ENCODE measurements around the gene DHRS11. TPM values are rescaled to one million over a fixed set of nuclear protein-coding genes. Genes with fewer than 3 reads are reported as not detected.

Gene DHRS11
- total RNA-seq, 4 donors from 2014 or later = 1.8 to 22.8 (median 6.2) TPM

DNA sequence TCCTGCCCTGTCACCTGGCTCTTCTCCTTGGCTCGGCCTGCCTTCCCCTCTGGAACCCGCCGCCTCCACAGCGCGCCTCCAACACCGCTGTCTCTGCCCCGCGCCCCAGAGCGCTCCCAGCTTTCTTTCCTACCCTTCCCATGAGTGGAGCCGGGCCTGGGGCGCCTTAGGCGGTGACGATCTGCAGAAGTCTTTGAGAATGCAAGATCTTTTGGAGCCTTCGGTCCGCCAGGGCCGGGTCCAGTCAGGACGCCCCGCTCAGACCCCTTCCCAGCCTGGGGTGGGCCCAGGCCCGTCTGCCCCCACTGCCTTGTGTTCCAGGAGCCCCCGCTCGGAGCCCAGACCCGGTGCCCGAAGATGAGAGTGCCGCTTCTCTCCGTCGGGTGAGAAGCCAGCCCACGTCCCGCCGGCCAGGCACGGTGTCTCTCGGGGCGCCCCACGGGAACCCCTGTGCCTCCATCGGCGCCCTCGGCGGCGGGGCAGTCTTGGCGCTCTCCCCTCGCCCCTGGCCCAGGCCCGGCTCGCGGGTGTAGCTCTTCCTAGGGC lies 49.7 kb downstream of the DHRS11 start:
- Histone ChIP-seq H3K4me1 (peaks cover 0 to 10% of the 10 kb centered on the region in 2 donors), H3K9me3 (no peaks in the 10 kb centered on the region), H3K27me3 (peaks cover 0 to 19% of the 10 kb centered on the region in 2 donors), H3K27ac (no peak overlapping the region), H3K36me3 (no peaks in the 10 kb centered on the region), H3K4me3 (no peak overlapping the region)
- intact Hi-C loops (cut with DNase I; ENCODE audit: low total_unique reads) = no loop called here
- DNase-seq = no peak
- TF ChIP-seq, protein P1, sequence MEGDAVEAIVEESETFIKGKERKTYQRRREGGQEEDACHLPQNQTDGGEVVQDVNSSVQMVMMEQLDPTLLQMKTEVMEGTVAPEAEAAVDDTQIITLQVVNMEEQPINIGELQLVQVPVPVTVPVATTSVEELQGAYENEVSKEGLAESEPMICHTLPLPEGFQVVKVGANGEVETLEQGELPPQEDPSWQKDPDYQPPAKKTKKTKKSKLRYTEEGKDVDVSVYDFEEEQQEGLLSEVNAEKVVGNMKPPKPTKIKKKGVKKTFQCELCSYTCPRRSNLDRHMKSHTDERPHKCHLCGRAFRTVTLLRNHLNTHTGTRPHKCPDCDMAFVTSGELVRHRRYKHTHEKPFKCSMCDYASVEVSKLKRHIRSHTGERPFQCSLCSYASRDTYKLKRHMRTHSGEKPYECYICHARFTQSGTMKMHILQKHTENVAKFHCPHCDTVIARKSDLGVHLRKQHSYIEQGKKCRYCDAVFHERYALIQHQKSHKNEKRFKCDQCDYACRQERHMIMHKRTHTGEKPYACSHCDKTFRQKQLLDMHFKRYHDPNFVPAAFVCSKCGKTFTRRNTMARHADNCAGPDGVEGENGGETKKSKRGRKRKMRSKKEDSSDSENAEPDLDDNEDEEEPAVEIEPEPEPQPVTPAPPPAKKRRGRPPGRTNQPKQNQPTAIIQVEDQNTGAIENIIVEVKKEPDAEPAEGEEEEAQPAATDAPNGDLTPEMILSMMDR (IDR thresholded peaks at IDR 0.05) = no peak
- TF ChIP-seq POLR2A (IDR thresholded peaks at IDR 0.05) = no peak

GRCh38 chr17:36641877-36642845 lies 50.5 kb downstream of the DHRS11 start:
- Histone ChIP-seq H3K27me3 (peaks cover 0 to 19% of the 10 kb centered on the region in 2 donors), H3K4me3 (no peak overlapping the region), H3K36me3 (no peaks in the 10 kb centered on the region), H3K9me3 (no peaks in the 10 kb centered on the region), H3K4me1 (peaks cover 0 to 10% of the 10 kb centered on the region in 2 donors), H3K27ac (no peak overlapping the region)
- intact Hi-C loops (cut with DNase I; ENCODE audit: low total_unique reads) = no loop called here
- DNase-seq = no peak
- TF ChIP-seq, protein P1 (IDR thresholded peaks at IDR 0.05) = no peak
- no peak for TF ChIP-seq POLR2A (IDR thresholded peaks at IDR 0.05)

DNA sequence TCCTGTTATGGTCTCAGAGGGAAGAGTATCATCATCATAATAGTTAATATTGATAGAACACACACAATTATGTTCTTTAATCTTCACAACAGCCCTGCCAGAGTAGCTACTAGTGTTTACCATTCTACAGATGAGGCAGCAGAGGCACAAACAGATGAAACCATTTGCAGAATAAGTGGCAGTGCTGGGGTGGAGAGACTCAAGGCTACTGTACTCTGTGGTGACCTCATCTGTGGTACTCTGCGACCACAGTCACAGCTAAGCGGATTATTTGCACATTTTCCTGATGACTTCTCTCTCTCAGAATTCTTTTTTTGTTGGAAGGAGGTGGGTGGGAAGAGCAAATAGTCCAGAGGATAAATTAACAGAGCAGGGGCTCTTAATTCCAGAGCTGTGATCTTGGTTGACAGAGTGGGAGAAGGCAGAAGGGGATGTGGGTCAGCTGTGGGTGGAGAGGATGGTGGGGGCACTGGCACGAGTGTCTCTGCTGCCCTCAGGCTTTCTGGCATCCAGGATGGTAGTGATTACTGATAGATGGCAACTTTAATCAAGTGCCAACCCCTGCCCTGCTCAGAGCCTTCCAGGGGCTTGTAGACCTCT lies 51.5 kb downstream of the DHRS11 start:
- H3K27me3 ChIP-seq = peaks cover 0 to 19% of the 10 kb centered on the region in 2 donors
- TF ChIP-seq, protein P1 (IDR thresholded peaks at IDR 0.05) = no peak
- no peak for TF ChIP-seq POLR2A (IDR thresholded peaks at IDR 0.05)

DNA sequence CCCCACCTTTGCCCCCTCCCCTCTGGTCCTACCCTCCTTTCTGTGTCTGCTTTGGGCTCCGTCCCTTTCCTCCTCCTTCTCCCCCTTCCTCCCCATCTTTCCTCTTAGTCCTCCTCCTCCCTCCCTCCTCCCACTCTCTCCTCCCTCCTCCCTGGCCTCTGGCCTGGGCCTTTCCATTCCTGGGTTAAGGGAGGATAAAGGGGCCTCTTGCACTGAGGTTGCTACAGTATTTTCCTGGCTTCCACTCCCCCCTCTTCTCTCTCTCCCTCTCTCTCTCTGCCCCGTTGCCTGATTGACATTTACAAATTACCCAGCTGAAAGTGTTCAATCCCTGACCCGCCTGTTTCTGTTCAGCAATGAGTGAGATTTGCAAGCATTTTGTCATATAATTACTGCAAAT lies 53.7 kb downstream of the DHRS11 start:
- no peak for TF ChIP-seq POLR2A (IDR thresholded peaks at IDR 0.05)
- TF ChIP-seq, protein P1 (IDR thresholded peaks at IDR 0.05) = no peak

More for the DNA sequence above, 51.5 kb downstream of the DHRS11 start:
- H3K4me3 ChIP-seq = no peak overlapping the region
- no peaks in the 10 kb centered on the region for H3K36me3 ChIP-seq
- no peaks in the 10 kb centered on the region for H3K9me3 ChIP-seq
- H3K27ac ChIP-seq = no peak overlapping the region
- peaks cover 0 to 10% of the 10 kb centered on the region in 2 donors for H3K4me1 ChIP-seq
- no peak for DNase-seq
- intact Hi-C loops (cut with DNase I; ENCODE audit: low total_unique reads) = no loop called here

More for the DNA sequence above, 53.7 kb downstream of the DHRS11 start:
- Histone ChIP-seq H3K9me3 (no peaks in the 10 kb centered on the region), H3K36me3 (no peaks in the 10 kb centered on the region), H3K27ac (no peak overlapping the region), H3K27me3 (peaks cover 0 to 19% of the 10 kb centered on the region in 2 donors), H3K4me3 (no peak overlapping the region), H3K4me1 (peaks cover 0 to 10% of the 10 kb centered on the region in 2 donors)
- intact Hi-C loops (cut with DNase I; ENCODE audit: low total_unique reads) = no loop called here
- no peak for DNase-seq
